HCT116 (cell line): ENCODE results near the gene ANKRD7. TPM values are rescaled to one million over a fixed set of nuclear protein-coding genes. Genes with fewer than 3 reads are reported as not detected.
"Not testable (repeated sequence)": the region's sequence is repeated elsewhere in the genome, so short reads cannot be mapped to it uniquely, and the experiment has no call there.

ENCODE experiments used
- ATAC-seq: fragments of 200-7000 bp; cut with Tn5 transposase; 2 replicates; pipeline ENCODE4 v1.9.1; 2020; ENCODE audit warnings: mild to moderate bottlenecking, moderate library complexity
- BruUV-seq: library from RNA; stranded (reverse); fragments of 400-500 nt; replicated peaks from 2 replicates; lab custom pipeline; 2021; lab: Mats Ljungman, UMichigan
- CTCF ChIA-PET: fragments of 300-600 bp; sonication (Branson Sonifier 250); formaldehyde crosslinking; loops from one replicate; lab custom pipeline; 2021; ENCODE audit warnings: antibody characterized with exemption; lab: Charles Lee
- POLR2A ChIA-PET: fragments of 300-600, 350-600 bp; sonication (Branson Sonifier 250); formaldehyde crosslinking; loops from one replicate; lab custom pipeline; 2021; ENCODE audit warnings: antibody characterized with exemption; lab: Charles Lee
- RAD21 ChIA-PET, 2 experiments: fragments of 300-600 bp; sonication (Branson Sonifier 250); formaldehyde crosslinking; loops; one replicate each; lab custom pipeline; 2023; ENCODE audit warnings: low total read pairs in 2 of 2; ENCODE audit not compliant: uncharacterized antibody in 2 of 2, unreplicated experiment in 2 of 2, low non-redundant PET in 1 of 2; lab: Charles Lee
- DNase-seq: peaks from one replicate; pipeline ENCODE4 v3.0.0-alpha.2; 2010; ENCODE audit warnings: low read depth, low spot score
- H2AFZ ChIP-seq: fragments of 200-600 bp; shearing (Covaris generic), sonication (generic); 2 replicates; pipeline ENCODE4 v1.6.1; 2017; ENCODE audit warnings: low read depth, mixed run types, mixed read lengths, antibody characterized with exemption, low read length; ENCODE audit not compliant: poor library complexity, severe bottlenecking
- H3K27ac ChIP-seq: 2 replicates; pipeline ENCODE4 v1.5.1; 2012; ENCODE audit warnings: low read depth, low read length
- H3K27me3 ChIP-seq: fragments of 200-600 bp; sonication (generic); 2 replicates; pipeline ENCODE4 v1.6.1; 2016; ENCODE audit warnings: mixed run types, low read length, mixed read lengths; ENCODE audit not compliant: insufficient read depth
- H3K36me3 ChIP-seq, 2 experiments: fragments of 200-500 bp in 1 of 2; fragments of 200-600 bp in 1 of 2; sonication (Bioruptor generic) in 1 of 2; sonication (generic) in 1 of 2; 2 replicates each; pipeline versions ENCODE4 v1.5.1 to v1.6.1; 2014 to 2016; ENCODE audit warnings: low read length in 2 of 2, inconsistent platforms in 1 of 2, mixed read lengths in 1 of 2, mixed run types in 1 of 2; ENCODE audit not compliant: insufficient read depth in 2 of 2, control insufficient read depth in 1 of 2
- H3K4me1 ChIP-seq, 2 experiments: fragments of 200-600 bp in 1 of 2; sonication (generic) in 1 of 2; 2 replicates each; pipeline versions ENCODE4 v1.5.1 to v1.6.1; 2012 to 2017; ENCODE audit warnings: low read length in 2 of 2, inconsistent platforms in 1 of 2, mild to moderate bottlenecking in 1 of 2, mixed read lengths in 1 of 2, mixed run types in 1 of 2, moderate library complexity in 1 of 2; ENCODE audit not compliant: insufficient read depth in 2 of 2, control insufficient read depth in 1 of 2
- H3K4me2 ChIP-seq: fragments of 200-600 bp; sonication (generic); 2 replicates; pipeline ENCODE4 v1.6.1; 2017; ENCODE audit warnings: mixed run types, low read length, mixed read lengths
- H3K4me3 ChIP-seq, 2 experiments: fragments of 200-600 bp in 1 of 2; sonication (generic) in 1 of 2; replicated peaks in 1 of 2; 2 replicates each; pipeline ENCODE4 v1.5.1; 2011 to 2016; ENCODE audit warnings: low read length in 2 of 2, control low read depth in 1 of 2, low read depth in 1 of 2, mild to moderate bottlenecking in 1 of 2, mixed read lengths in 1 of 2, mixed run types in 1 of 2
- H3K79me2 ChIP-seq: fragments of 200-600 bp; sonication (generic); 2 replicates; pipeline ENCODE4 v1.6.1; 2017; ENCODE audit warnings: mild to moderate bottlenecking, mixed run types, low read length, moderate library complexity, mixed read lengths; ENCODE audit not compliant: insufficient read depth
- H3K9ac ChIP-seq: fragments of 200-600 bp; sonication (generic); 2 replicates; pipeline ENCODE4 v1.6.1; 2016; ENCODE audit warnings: low read length, mixed read lengths
- H3K9me2 ChIP-seq: fragments of 200-600 bp; sonication (generic), shearing (Covaris generic); 2 replicates; pipeline ENCODE4 v1.6.1; 2017; ENCODE audit warnings: mixed run types, mild to moderate bottlenecking, moderate library complexity; ENCODE audit not compliant: insufficient read depth
- H3K9me3 ChIP-seq, 2 experiments: fragments of 200-500 bp in 1 of 2; fragments of 200-600 bp in 1 of 2; sonication (Bioruptor generic) in 1 of 2; sonication (generic) in 1 of 2; 2 replicates each; pipeline ENCODE4 v1.6.1; 2014 to 2017; ENCODE audit warnings: low read length in 2 of 2, mixed read lengths in 2 of 2, inconsistent platforms in 1 of 2, low read depth in 1 of 2, mild to moderate bottlenecking in 1 of 2, mixed run types in 1 of 2, moderate library complexity in 1 of 2; ENCODE audit not compliant: control insufficient read depth in 1 of 2, insufficient read depth in 1 of 2
- H4K20me1 ChIP-seq: fragments of 200-600 bp; sonication (generic), shearing (Covaris generic); 2 replicates; pipeline ENCODE4 v1.6.1; 2017; ENCODE audit warnings: mixed run types, mild to moderate bottlenecking, moderate library complexity; ENCODE audit not compliant: insufficient read depth
- ATF3 ChIP-seq: IDR thresholded peaks from 2 replicates; pipeline ENCODE4 v1.6.1; 2012
- EGR1 ChIP-seq: IDR thresholded peaks from 2 replicates; pipeline ENCODE4 v1.6.1; 2012; ENCODE audit warnings: low read depth
- ELF1 ChIP-seq: IDR thresholded peaks from 2 replicates; pipeline ENCODE4 v1.6.1; 2012; ENCODE audit warnings: low read depth, borderline replicate concordance
- EZH2 ChIP-seq: fragments of 200-600 bp; sonication (generic); IDR thresholded peaks from 2 replicates; pipeline ENCODE4 v1.6.1; 2017; ENCODE audit warnings: antibody characterized with exemption, mixed run types
- EZH2phosphoT487 ChIP-seq: fragments of 200-600 bp; IDR thresholded peaks from 2 replicates; pipeline ENCODE4 v1.6.1; 2018; ENCODE audit warnings: antibody characterized with exemption, borderline replicate concordance
- FOSL1 ChIP-seq: IDR thresholded peaks from 2 replicates; pipeline ENCODE4 v1.6.1; 2012; ENCODE audit warnings: low read depth
- POLR2AphosphoS5 ChIP-seq: IDR thresholded peaks from 2 replicates; pipeline ENCODE4 v1.6.1; 2011; ENCODE audit warnings: mild to moderate bottlenecking, low read depth, low read length, moderate library complexity
- RAD21 ChIP-seq: IDR thresholded peaks from 2 replicates; pipeline ENCODE4 v1.6.1; 2012; ENCODE audit warnings: low read depth, mild to moderate bottlenecking
- intact Hi-C: fragments of 100-400 bp; cut with micrococcal nuclease; formaldehyde crosslinking; loops from 2 replicates; pipeline ENCODE4 v1.10.0; 2022
- total RNA-seq: library from RNA; stranded (reverse); gene quantifications from one replicate; pipeline ENCODE4 v1.2.1, GENCODE V29; 2021; ENCODE audit not compliant: unreplicated experiment
- TF ChIP-seq, protein P1 (sequence below), 3 experiments: fragments of 200-600 bp in 1 of 3; sonication (generic) in 1 of 3; IDR thresholded peaks in 2 of 3; conservative IDR thresholded peaks in 1 of 3; 2 replicates each; pipeline ENCODE4 v1.5.1; 2012 to 2017; ENCODE audit warnings: low read depth in 2 of 3, low read length in 2 of 3, antibody characterized with exemption in 1 of 3, borderline replicate concordance in 1 of 3, control low read depth in 1 of 3, mild to moderate bottlenecking in 1 of 3, mixed read lengths in 1 of 3, mixed run types in 1 of 3, moderate library complexity in 1 of 3; ENCODE audit not compliant: insufficient read depth in 1 of 3

ANKRD7 gene
- total RNA-seq, 1 experiment from 2014 or later: not detected

DNA sequence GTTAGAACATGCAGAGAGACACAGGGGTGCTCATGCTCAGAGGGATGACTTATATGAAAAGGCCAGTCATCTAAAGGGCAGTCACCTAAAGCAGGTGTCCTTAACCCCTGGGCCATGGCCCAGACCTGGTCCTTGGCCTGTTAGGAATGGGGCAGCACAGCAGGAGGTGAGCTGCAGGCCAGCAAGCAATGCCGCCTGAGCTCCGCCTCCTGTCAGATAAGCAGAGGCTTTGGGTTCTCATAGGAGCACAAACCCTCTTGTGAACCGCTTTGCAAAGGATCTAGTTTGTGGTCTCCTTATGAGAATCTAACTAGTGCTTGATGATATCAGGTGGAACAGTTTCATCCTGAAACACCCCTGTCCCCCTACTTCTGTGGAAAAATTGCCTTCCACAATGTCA, 14.5 kb downstream of the ANKRD7 start:
- Histone ChIP-seq H3K9me3 (no peaks in the 10 kb centered on the region), H3K4me1 (no peaks in the 10 kb centered on the region), H3K36me3 (no peaks in the 10 kb centered on the region), H3K4me3 (no peak overlapping the region), H4K20me1 (no peaks in the 10 kb centered on the region), H2AFZ (no peak overlapping the region), H3K27ac (no peak overlapping the region), H3K27me3 (no peaks in the 10 kb centered on the region), H3K4me2 (no peak overlapping the region), H3K9ac (no peak overlapping the region), H3K9me2 (no peaks in the 10 kb centered on the region; the same call in 1 of the 2 replicates), H3K79me2 (no peaks in the 10 kb centered on the region)
- DNase-seq (no peak), ATAC-seq (peak; percentile 32; the same call in 1 of the 2 replicates)
- ChIA-PET CTCF (no interaction called here), RAD21 (no interaction called here), POLR2A (no interaction called here)
- intact Hi-C loops: no loop called here
- no TSS peak for BruUV-seq
- no peak for TF ChIP-seq EZH2
- TF ChIP-seq, protein P1, sequence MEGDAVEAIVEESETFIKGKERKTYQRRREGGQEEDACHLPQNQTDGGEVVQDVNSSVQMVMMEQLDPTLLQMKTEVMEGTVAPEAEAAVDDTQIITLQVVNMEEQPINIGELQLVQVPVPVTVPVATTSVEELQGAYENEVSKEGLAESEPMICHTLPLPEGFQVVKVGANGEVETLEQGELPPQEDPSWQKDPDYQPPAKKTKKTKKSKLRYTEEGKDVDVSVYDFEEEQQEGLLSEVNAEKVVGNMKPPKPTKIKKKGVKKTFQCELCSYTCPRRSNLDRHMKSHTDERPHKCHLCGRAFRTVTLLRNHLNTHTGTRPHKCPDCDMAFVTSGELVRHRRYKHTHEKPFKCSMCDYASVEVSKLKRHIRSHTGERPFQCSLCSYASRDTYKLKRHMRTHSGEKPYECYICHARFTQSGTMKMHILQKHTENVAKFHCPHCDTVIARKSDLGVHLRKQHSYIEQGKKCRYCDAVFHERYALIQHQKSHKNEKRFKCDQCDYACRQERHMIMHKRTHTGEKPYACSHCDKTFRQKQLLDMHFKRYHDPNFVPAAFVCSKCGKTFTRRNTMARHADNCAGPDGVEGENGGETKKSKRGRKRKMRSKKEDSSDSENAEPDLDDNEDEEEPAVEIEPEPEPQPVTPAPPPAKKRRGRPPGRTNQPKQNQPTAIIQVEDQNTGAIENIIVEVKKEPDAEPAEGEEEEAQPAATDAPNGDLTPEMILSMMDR (IDR thresholded peaks at IDR 0.05 in 2 of 3, conservative IDR thresholded peaks at IDR 0.05 in 1 of 3; ENCODE audit: borderline replicate concordance in 1 of 3, insufficient read depth in 1 of 3, low read depth in 2 of 3, low read length in 2 of 3): no peak
- no peak for TF ChIP-seq EZH2phosphoT487
- TF ChIP-seq FOSL1: no peak
- TF ChIP-seq POLR2AphosphoS5: no peak
- TF ChIP-seq ATF3: no peak
- TF ChIP-seq ELF1: no peak
- TF ChIP-seq RAD21: no peak
- TF ChIP-seq EGR1: no peak

DNA sequence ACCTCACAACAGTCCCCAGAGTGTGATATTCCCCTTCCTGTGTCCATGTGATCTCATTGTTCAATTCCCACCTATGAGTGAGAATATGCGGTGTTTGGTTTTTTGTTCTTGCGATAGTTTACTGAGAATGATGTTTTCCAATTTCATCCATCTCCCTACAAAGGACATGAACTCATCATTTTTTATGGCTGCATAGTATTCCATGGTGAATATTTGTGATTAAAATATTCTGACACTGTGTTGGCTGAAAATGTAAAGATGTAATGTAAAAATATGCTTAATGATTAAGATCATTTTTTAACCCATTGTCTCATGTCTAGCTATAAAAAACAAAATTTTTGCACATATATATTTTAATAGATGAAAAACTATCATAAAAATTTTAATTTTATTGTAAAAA, 15.8 kb downstream of the ANKRD7 start:
- BruUV-seq, H3K4me2 ChIP-seq, H3K9me2 ChIP-seq, H4K20me1 ChIP-seq, H3K4me3 ChIP-seq, CTCF ChIA-PET, H3K79me2 ChIP-seq, ATAC-seq, H3K9me3 ChIP-seq, H2AFZ ChIP-seq, RAD21 ChIA-PET, DNase-seq, H3K36me3 ChIP-seq, H3K27ac ChIP-seq, H3K4me1 ChIP-seq, POLR2A ChIA-PET, intact Hi-C loops, H3K27me3 ChIP-seq, H3K9ac ChIP-seq: not testable (repeated sequence)
